Measurements from ENCODE around the gene NAIF1. TPM values are rescaled to one million over a fixed set of nuclear protein-coding genes. Genes with fewer than 3 reads are reported as not detected.

NAIF1 gene
- total RNA-seq, 1 experiment from 2014 or later = 17.3 TPM

GRCh38 chr9:128106181-128106939 lies 39.2 kb upstream of the NAIF1 start:
- ChIA-PET POLR2A (ENCODE audit: unreplicated experiment) (interaction anchor here (0.6 to 0.7 kb wide), 2 partner anchors 28 to 366 kb away, joined by 4 to 5 read pairs; no protein-coding TSS in a partner anchor), CTCF (interaction anchor here (0.6 to 2.0 kb wide), 2 partner anchors 12 to 63 kb away, joined by 3 to 7 read pairs; no protein-coding TSS in a partner anchor)
- Histone ChIP-seq H3K4me2 (no peak overlapping the region), H3K4me3 (no peak overlapping the region), H3K79me2 (ENCODE audit: low read depth) (no peaks in the 10 kb centered on the region), H3K27ac (no peak overlapping the region), H3K9me2 (ENCODE audit: insufficient read depth) (no peaks in the 10 kb centered on the region), H3F3A (ENCODE audit: insufficient read depth, low read depth) (peaks cover 25% of the 10 kb centered on the region), H3K9me3 (ENCODE audit: insufficient read depth, low read depth) (no peaks in the 10 kb centered on the region), H3K4me1 (replicated peaks; ENCODE audit: insufficient read depth) (no peaks in the 10 kb centered on the region), H4K20me1 (ENCODE audit: insufficient read depth) (no peaks in the 10 kb centered on the region; the same call in 1 of the 2 replicates), H3K27me3 (ENCODE audit: insufficient read depth, low read depth) (no peaks in the 10 kb centered on the region), H2AFZ (no peak overlapping the region), H3K36me3 (ENCODE audit: low read depth) (peaks cover 20% of the 10 kb centered on the region)
- no TSS peak for BruUV-seq (replicated peaks)
- DNase-seq = no peak
- intact Hi-C loops (cut with micrococcal nuclease; ENCODE audit: unreplicated experiment) = no loop called here
- TF ChIP-seq, protein P1, sequence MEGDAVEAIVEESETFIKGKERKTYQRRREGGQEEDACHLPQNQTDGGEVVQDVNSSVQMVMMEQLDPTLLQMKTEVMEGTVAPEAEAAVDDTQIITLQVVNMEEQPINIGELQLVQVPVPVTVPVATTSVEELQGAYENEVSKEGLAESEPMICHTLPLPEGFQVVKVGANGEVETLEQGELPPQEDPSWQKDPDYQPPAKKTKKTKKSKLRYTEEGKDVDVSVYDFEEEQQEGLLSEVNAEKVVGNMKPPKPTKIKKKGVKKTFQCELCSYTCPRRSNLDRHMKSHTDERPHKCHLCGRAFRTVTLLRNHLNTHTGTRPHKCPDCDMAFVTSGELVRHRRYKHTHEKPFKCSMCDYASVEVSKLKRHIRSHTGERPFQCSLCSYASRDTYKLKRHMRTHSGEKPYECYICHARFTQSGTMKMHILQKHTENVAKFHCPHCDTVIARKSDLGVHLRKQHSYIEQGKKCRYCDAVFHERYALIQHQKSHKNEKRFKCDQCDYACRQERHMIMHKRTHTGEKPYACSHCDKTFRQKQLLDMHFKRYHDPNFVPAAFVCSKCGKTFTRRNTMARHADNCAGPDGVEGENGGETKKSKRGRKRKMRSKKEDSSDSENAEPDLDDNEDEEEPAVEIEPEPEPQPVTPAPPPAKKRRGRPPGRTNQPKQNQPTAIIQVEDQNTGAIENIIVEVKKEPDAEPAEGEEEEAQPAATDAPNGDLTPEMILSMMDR (conservative IDR thresholded peaks at IDR 0.05) = no peak

DNA sequence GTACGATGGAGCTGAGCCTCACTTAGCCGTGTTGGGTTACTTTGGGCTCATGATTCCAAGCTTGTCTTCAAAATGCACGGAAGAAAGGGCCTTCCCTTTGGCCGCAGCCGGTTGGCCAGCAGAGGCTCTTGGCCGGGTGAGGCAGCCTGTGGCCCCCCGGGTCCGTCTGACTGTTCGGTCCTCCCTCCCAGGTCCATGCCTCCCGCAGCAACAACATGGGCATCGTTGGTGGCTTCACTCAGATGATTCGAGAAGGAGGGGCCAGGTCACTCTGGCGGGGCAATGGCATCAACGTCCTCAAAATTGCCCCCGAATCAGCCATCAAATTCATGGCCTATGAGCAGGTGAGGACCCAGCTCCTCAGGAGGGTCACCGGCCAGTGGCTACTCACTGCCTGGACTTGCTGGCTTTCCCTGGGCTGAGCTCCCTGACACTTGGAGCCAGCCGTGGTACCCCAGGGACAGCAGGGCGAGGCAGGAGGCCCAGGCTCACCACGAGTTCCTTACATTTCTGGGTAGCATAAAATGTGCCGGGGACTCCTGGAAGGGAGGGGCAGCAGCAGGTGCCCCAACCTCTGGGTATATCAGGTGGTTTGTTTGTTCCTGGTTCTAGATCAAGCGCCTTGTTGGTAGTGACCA lies 38.5 kb upstream of the NAIF1 start:
- Histone ChIP-seq H3K9me3 (ENCODE audit: insufficient read depth, low read depth) (no peaks in the 10 kb centered on the region), H2AFZ (no peak overlapping the region), H3K27me3 (ENCODE audit: insufficient read depth, low read depth) (no peaks in the 10 kb centered on the region), H4K20me1 (ENCODE audit: insufficient read depth) (no peaks in the 10 kb centered on the region; the same call in none of the 2 replicates), H3K36me3 (ENCODE audit: low read depth) (peaks cover 20% of the 10 kb centered on the region), H3F3A (ENCODE audit: insufficient read depth, low read depth) (peaks cover 19% of the 10 kb centered on the region), H3K4me3 (no peak overlapping the region), H3K4me2 (no peak overlapping the region), H3K9me2 (ENCODE audit: insufficient read depth) (no peaks in the 10 kb centered on the region), H3K4me1 (replicated peaks; ENCODE audit: insufficient read depth) (no peaks in the 10 kb centered on the region), H3K79me2 (ENCODE audit: low read depth) (peaks cover 5% of the 10 kb centered on the region), H3K27ac (no peak overlapping the region)
- intact Hi-C loops (cut with micrococcal nuclease; ENCODE audit: unreplicated experiment) = no loop called here
- ChIA-PET CTCF (interaction anchor here (0.6 kb wide), 1 partner anchor 62 kb away, joined by 3 read pairs; no protein-coding TSS in a partner anchor), POLR2A (ENCODE audit: unreplicated experiment) (interaction anchor here (0.6 kb wide), 1 partner anchor 365 kb away, joined by 5 read pairs; no protein-coding TSS in a partner anchor)
- BruUV-seq (replicated peaks) = no TSS peak
- TF ChIP-seq, protein P1 (conservative IDR thresholded peaks at IDR 0.05) = no peak
- no peak for TF ChIP-seq EZH2 (IDR thresholded peaks at IDR 0.05; ENCODE audit: low read depth)
- no peak for DNase-seq

GRCh38 chr9:128104171-128104618 lies 37.1 kb upstream of the NAIF1 start:
- Histone ChIP-seq H3K4me3 (no peak overlapping the region), H4K20me1 (ENCODE audit: insufficient read depth) (peaks cover 7% of the 10 kb centered on the region), H3K79me2 (ENCODE audit: low read depth) (peaks cover 20% of the 10 kb centered on the region), H3K9me3 (ENCODE audit: insufficient read depth, low read depth) (no peaks in the 10 kb centered on the region), H3K9me2 (ENCODE audit: insufficient read depth) (no peaks in the 10 kb centered on the region), H3K4me1 (replicated peaks; ENCODE audit: insufficient read depth) (peaks cover 11% of the 10 kb centered on the region), H3K4me2 (no peak overlapping the region), H2AFZ (no peak overlapping the region), H3K27me3 (ENCODE audit: insufficient read depth, low read depth) (no peaks in the 10 kb centered on the region), H3K27ac (no peak overlapping the region), H3F3A (ENCODE audit: insufficient read depth, low read depth) (peaks cover 11% of the 10 kb centered on the region), H3K36me3 (ENCODE audit: low read depth) (peaks cover 20% of the 10 kb centered on the region)
- TF ChIP-seq, protein P1 (conservative IDR thresholded peaks at IDR 0.05) = no peak
- no peak for TF ChIP-seq EZH2 (IDR thresholded peaks at IDR 0.05; ENCODE audit: low read depth)
- no TSS peak for BruUV-seq (replicated peaks)
- intact Hi-C loops (cut with micrococcal nuclease; ENCODE audit: unreplicated experiment) = no loop called here
- no peak for DNase-seq
- POLR2A ChIA-PET (ENCODE audit: unreplicated experiment) = no interaction called here
- CTCF ChIA-PET = no interaction called here
